ENCODE measurements around the gene EIF4E1B.

- TF ChIP-seq CTCF (IDR thresholded peaks at IDR 0.05) (no peak), POLR2A (IDR thresholded peaks at IDR 0.05) (no peak)
These were observed 47.4 kb upstream of the EIF4E1B start for GRCh38 chr5:176583076-176583475.

All from lower leg skin (tissue), 3 donors.